ENCODE results near the gene SGK1.

SGK1 gene

DNA sequence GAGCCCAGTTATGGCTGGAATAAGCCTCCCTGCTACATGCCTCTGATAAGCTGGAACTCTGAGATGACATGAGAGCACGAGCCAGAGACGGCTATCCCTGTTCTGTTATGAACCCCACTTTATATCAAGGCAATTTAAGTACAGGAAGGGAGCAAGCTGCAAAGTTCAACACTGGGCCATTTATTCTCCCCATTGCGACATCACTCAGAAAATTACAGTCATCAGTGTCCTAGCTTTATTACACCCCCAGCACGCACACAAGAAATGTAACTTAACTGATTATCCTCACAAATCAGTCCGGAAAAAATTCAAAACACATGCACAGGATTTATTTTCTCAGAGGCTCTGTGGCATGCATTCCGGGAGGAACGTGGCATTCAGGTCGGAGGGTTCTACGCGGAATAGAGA is 140.2 kb downstream of the SGK1 start:
- peak overlapping the region; percentile 61 for H3K4me3 ChIP-seq (ENCODE audit: low read depth, low read length)
- TF ChIP-seq, protein P1, sequence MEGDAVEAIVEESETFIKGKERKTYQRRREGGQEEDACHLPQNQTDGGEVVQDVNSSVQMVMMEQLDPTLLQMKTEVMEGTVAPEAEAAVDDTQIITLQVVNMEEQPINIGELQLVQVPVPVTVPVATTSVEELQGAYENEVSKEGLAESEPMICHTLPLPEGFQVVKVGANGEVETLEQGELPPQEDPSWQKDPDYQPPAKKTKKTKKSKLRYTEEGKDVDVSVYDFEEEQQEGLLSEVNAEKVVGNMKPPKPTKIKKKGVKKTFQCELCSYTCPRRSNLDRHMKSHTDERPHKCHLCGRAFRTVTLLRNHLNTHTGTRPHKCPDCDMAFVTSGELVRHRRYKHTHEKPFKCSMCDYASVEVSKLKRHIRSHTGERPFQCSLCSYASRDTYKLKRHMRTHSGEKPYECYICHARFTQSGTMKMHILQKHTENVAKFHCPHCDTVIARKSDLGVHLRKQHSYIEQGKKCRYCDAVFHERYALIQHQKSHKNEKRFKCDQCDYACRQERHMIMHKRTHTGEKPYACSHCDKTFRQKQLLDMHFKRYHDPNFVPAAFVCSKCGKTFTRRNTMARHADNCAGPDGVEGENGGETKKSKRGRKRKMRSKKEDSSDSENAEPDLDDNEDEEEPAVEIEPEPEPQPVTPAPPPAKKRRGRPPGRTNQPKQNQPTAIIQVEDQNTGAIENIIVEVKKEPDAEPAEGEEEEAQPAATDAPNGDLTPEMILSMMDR (conservative IDR thresholded peaks at IDR 0.05; ENCODE audit: low read depth, low read length) = no peak
- peak; percentile 67 for DNase-seq (ENCODE audit: low read depth)

DNA sequence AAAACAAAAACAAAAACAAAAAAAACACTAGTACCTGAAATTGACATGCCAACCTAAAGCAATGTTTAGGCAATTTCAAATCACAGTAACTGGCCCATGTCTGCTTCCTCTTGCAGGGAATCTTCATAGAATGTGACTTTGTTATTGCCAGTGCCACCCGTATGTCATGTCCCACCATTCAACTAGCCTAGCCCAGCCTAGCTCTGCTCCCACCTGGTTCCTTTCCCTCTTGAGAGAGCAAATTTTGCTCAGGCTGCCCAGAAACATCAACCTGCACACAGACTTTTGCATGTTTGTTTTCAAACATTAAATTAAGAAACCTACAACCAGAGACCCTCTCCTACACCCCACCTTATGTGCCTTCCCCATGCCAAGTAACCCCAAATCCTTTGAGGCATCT is 140.7 kb downstream of the SGK1 start:
- DNase-seq (ENCODE audit: low read depth) = no peak
- no peak overlapping the region for H3K4me3 ChIP-seq (ENCODE audit: low read depth, low read length)
- TF ChIP-seq, protein P1 (conservative IDR thresholded peaks at IDR 0.05; ENCODE audit: low read depth, low read length) = no peak

DNA sequence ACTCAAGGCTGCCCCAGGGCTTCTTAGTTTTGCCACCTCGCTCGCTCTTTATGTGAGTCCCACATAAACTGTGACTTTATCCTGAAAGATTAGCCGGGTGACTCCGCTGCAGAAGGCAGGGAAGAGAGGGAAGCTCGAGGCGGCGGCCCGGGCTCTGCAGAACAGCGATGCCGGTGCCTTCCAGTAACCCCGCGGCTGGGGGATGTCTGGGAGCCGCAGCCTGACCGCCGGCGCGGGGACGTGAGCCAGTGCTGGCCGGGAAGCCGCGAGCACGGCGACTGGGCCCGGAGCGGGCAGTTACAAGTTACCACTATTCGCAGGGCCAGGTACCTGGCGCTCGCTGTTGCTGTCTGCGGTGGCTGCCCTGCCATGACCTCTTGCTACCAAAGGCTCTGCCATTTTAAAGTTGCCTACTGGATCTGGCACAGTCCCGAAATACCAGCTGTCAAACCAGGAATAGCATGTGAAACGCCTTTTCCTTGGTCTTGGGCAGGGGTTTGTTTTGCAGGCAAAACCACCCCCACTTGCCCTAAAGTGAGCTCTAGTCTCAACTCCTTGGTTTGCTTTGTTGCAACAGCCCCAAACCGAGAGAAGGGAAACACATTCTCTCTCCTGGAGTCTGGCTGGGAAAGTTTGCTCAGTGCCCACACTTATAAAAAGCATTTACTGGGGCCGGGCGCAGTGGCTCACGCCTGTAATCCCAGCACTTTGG is 141.5 kb downstream of the SGK1 start:
- H3K4me3 ChIP-seq (ENCODE audit: low read depth, low read length) = peak overlapping the region; percentile 73
- peak; percentile 73 for DNase-seq (ENCODE audit: low read depth)
- TF ChIP-seq, protein P1 (conservative IDR thresholded peaks at IDR 0.05; ENCODE audit: low read depth, low read length) = no peak

DNA sequence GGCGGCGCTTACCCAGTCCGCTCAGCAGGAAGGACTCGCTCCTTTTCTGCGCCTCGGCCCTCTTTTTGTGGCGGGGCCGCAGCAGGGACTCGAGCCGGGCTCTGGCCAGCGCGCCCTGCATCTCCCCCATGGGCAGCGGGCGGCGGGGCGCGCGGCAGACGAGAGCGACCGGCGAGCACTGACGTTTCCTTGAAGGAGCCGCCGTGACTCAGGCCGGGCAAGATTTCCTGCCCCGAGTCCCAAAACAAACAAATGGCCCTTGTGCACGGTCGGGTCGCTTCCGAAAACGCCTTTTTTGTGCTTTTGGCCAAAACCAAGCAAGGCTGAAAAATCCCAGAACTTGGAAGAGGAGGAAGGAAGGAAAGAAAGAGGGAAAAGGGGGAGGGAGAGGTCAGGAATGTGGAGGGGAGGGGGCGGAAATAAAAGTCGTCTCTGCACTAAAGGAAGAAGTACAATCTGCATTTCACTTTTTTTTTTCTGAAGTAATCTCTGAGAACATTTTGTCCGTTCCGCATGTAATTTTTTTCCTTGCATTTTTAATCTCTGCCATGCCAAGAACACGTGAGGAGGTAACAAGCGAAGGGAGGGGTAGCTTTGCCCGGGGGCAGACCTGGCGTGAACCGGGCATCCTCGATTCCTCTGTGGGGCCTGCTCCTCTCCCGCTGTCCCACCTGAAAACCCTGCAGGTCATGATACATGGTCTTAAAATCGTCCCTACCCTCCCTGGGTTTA is 142.2 kb downstream of the SGK1 start:
- TF ChIP-seq, protein P1 (conservative IDR thresholded peaks at IDR 0.05; ENCODE audit: low read depth, low read length) = no peak
- peak overlapping the region; percentile 73 for H3K4me3 ChIP-seq (ENCODE audit: low read depth, low read length)
- DNase-seq (ENCODE audit: low read depth) = peak; percentile 72

DNA sequence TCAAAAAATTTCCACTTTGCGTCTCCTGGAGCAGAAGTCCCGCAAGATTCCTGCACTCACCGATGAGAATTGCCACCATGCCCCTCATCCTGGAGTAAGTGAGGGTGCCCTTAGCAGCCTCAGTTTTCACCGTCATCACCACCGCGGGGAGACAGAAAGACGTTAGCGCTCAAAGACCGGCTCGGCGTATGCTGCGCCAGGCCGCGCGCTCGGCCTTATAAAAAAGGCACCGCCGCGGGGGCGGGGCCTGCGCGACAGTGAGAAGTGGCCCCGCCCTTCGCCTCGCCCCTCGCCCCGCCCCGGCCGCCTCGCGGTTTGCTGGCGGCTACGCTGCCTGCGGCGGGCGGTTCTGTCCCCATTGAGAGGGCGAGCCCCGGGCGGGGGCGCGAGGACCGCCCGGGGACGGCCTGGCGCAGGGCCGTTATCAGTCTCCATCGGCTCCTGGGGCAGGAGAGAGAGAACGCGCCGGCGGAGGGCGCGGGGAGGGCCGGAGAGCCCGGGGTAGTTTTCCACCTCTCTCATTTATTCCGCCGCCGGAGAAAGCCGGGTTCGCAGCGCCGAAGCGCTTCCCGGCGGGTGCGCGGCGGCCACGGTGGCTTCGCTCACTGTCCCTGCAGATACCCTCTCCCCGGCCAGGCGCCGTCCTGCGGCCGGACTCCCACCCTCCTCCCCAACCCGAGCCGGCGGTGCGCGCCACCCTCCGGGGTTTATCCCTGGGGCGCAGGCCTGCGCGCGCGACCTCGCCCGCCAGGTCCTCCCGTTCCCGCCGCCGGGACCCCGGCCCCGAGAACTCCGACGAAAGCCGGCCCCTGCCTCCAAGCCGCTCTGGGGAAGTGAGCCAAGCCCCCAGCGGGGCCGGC is 143.0 kb downstream of the SGK1 start:
- H3K4me3 ChIP-seq (ENCODE audit: low read depth, low read length) = peak overlapping the region; percentile 73
- TF ChIP-seq, protein P1 (conservative IDR thresholded peaks at IDR 0.05; ENCODE audit: low read depth, low read length) = no peak
- peak; percentile 96 for DNase-seq (ENCODE audit: low read depth)

DNA sequence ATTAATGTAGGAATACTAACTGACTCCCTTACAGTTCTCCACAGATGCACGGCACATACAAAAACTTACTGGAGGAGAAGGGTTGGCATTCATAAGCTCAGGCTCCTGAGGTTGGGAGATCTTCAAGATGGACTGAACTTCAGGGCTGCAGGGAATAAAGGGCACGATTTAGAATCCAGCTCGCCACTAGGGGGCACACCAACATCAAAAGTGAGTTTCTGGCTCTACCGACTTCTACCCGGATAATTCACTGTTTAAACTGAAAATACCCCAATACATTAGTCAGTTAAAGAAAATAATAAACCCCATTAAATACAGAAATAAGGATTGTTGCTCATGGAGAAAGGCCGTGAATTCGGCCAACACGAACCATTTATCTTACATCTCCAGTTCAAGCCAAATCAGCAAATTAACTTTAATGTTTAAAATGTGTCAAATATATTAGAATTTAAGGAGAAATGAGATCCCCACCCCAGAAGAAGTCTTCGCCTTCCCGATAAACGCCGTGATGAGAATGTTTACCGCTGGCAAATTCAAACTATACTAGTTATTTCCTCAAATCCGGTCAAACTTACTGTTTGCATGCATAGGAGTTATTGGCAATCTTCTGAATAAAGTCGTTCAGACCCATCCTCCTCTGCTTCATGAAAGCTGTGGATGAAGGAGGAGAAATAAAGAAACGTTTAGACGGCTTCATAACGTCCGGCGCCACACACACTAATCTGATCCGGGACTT is 143.8 kb downstream of the SGK1 start:
- H3K4me3 ChIP-seq (ENCODE audit: low read depth, low read length) = peak overlapping the region; percentile 73
- peak; percentile 92 for DNase-seq (ENCODE audit: low read depth)
- TF ChIP-seq, protein P1 (conservative IDR thresholded peaks at IDR 0.05; ENCODE audit: low read depth, low read length) = peak; percentile 86
